Mucosa of rectum (tissue), 2 donors: Measurements from ENCODE around the gene RIN3.

Source experiments
- H3K27ac ChIP-seq, 2 donors: one replicate each; pipeline ENCODE4 v1.7.0; 2013; ENCODE audit warnings: inconsistent platforms in 2 of 2, low read depth in 2 of 2, low read length in 2 of 2
- H3K27me3 ChIP-seq, 2 donors: one replicate each; pipeline ENCODE4 v1.7.0; 2013; ENCODE audit warnings: low read length in 2 of 2; ENCODE audit not compliant: control insufficient read depth in 2 of 2, insufficient read depth in 2 of 2
- H3K36me3 ChIP-seq, 2 donors: one replicate each; pipeline ENCODE4 v1.7.0; 2013; ENCODE audit warnings: low read length in 2 of 2; ENCODE audit not compliant: control insufficient read depth in 2 of 2, insufficient read depth in 2 of 2
- H3K4me1 ChIP-seq, 2 donors: one replicate each; pipeline ENCODE4 v1.7.0; 2013; ENCODE audit warnings: low read length in 2 of 2, mild to moderate bottlenecking in 1 of 2; ENCODE audit not compliant: control insufficient read depth in 2 of 2, insufficient read depth in 2 of 2
- H3K4me3 ChIP-seq, 2 donors: one replicate each; pipeline ENCODE4 v1.7.0; 2013; ENCODE audit warnings: low read length in 2 of 2
- H3K9ac ChIP-seq, 2 donors: one replicate each; pipeline ENCODE4 v1.7.0; 2013; ENCODE audit warnings: low read length in 2 of 2, low read depth in 1 of 2, mild to moderate bottlenecking in 1 of 2
- H3K9me3 ChIP-seq, 2 donors: one replicate each; pipeline ENCODE4 v1.7.0; 2013; ENCODE audit warnings: low read length in 2 of 2; ENCODE audit not compliant: control insufficient read depth in 2 of 2
- donor health status: healthy.
- donor health status: Normal muscosa, but diverticular disease.

RIN3 gene

GRCh38 chr14:92507174-92507768 lies 6.3 kb upstream of the RIN3 start:
- Histone ChIP-seq H3K9me3 (no peaks in the 10 kb centered on the region), H3K4me1 (peaks cover 13 to 21% of the 10 kb centered on the region in 2 donors), H3K36me3 (no peaks in the 10 kb centered on the region), H3K9ac (peak overlapping the region in 1 of 2 donors; percentile 8), H3K4me3 (no peak overlapping the region), H3K27me3 (no peaks in the 10 kb centered on the region), H3K27ac (peak overlapping the region; percentile 60 to 65)

DNA sequence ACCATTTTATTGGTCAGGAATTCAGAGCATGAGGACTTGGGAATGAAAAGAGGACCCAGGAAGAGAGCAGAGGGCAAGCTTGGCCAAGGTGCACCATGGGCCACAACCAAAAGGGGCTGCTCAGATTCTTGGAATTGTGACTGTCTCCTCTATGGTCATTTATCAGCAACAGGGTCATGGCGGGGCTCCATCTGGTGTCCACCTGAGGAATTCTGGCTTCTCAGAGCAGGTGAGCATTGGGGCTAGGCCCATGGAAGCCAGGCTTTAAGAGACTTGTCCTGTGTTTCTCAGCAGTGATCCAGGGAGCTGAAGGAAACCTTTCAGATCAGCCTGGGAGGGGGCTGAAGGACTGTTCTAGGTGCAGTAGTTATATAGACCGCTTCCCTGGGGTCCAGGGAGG lies 2.6 kb upstream of the RIN3 start:
- Histone ChIP-seq H3K9me3 (no peaks in the 10 kb centered on the region), H3K4me3 (no peak overlapping the region), H3K36me3 (no peaks in the 10 kb centered on the region), H3K9ac (peak overlapping the region in 1 of 2 donors; percentile 23), H3K27me3 (no peaks in the 10 kb centered on the region), H3K27ac (peak overlapping the region in 1 of 2 donors; percentile 5), H3K4me1 (peaks cover 21 to 33% of the 10 kb centered on the region in 2 donors)

DNA sequence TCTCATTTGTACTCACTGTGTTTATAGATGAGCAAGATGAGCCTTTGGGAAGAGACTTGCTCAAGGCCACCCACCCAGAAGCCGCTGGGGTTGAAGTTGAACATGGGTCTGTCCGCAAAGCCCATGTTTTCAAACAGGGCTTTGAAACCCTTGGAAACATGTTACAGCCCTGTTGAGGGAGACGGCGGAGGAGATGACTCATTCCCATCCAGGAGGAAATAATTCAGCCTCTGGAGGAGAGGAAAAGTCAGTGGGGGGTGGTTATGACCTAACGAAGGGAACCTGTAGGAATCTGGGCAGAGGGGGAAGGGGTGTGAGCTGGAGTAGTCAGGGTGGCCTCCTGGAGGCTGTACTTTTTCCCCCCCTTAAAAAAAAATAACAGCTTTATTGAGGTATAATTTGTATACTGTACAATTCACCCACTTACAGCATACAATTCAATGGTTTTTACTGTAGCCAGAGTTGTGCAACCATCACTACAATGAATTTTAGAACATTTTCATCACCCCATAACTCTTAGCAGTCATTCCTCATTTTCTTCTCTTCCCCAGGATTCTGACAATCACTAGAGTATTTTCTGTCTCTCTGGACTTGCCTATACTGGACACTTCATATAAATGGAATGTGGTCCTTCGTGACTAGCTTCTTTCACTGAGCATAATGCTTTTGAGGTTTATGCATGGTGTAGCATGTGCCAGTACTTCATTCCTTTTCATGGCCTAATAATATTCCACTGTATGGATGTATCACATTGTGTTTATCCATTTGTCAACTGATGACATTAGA lies 1.9 kb upstream of the RIN3 start:
- H3K27ac ChIP-seq, result peak overlapping the region in 1 of 2 donors; percentile 5
- H3K27me3 ChIP-seq, result no peaks in the 10 kb centered on the region
- no peaks in the 10 kb centered on the region for H3K9me3 ChIP-seq
- H3K36me3 ChIP-seq, result no peaks in the 10 kb centered on the region
- no peak overlapping the region for H3K4me3 ChIP-seq
- peaks cover 17 to 31% of the 10 kb centered on the region in 2 donors for H3K4me1 ChIP-seq
- peak overlapping the region in 1 of 2 donors; percentile 23 for H3K9ac ChIP-seq

DNA sequence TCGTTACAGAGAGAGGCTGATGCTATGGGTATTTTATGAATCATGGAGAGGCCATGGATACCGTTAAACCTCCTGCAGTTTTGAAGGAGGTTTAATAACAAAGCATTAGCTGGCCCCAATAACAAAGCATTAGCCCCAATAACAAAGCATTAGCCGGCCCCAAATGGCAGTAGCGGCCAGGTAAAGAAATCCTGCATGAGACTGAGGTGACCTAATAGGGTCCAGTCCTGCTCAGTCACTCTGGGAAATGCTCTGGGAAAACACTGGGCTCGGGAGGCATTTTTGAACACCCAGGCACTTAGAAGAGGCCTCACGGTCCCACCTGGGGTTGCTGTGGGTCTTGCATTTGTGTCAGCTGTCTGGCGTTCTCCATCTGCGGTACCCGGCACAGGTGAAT lies 776 bp upstream of the RIN3 start:
- H3K36me3 ChIP-seq, result no peaks in the 10 kb centered on the region
- no peaks in the 10 kb centered on the region for H3K27me3 ChIP-seq
- H3K4me3 ChIP-seq, result peak overlapping the region; percentile 73 to 82
- H3K4me1 ChIP-seq, result peaks cover 8 to 21% of the 10 kb centered on the region in 2 donors
- no peaks in the 10 kb centered on the region for H3K9me3 ChIP-seq
- peak overlapping the region; percentile 49 to 83 for H3K27ac ChIP-seq
- H3K9ac ChIP-seq, result peak overlapping the region; percentile 58 to 71

DNA sequence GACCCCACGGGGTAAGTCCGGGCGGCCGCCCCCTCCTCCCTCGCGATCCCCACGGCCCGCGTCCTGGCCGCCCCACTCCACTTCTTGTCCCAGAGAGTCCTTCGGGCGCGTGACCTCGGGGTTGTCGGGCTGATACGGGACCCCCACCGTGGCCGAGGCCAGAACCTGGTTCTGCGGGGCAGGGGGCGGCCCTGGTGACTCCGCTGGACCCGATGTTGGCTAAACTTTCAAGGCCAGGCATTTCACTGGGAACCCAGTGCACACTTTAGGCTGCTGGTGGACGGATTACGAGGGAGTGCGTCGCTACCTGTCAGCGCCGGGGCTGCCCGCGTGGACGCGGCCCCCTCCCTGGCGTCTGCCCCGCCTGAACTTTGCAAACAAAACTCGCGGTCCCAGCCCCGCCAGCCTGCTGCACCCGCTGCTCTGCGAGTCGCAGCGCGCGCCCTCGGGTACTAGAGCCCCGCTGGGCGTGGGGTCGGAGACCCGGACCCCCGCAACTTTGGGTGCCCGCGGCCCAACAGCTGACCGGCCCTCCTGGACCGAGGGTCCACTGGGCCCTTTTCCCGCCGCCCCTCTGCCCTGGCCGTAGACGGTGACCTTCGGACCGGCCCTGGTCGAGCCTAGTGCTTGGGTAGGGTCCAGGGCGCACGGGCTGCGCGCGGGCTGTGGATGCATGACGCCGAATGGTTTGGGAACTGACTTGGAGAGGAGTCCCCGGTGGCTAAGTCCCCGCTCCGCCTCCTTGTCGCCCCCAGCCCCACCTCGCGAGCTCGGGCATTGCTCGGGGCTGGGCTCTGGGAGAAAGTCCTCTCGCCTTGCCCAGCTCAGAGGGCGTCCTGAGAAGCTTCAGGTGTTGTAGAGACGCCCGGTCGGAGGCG lies 624 bp downstream of the RIN3 start:
- H3K9me3 ChIP-seq, result no peaks in the 10 kb centered on the region
- H3K27me3 ChIP-seq, result no peaks in the 10 kb centered on the region
- H3K9ac ChIP-seq, result peak overlapping the region; percentile 71 to 84
- H3K4me1 ChIP-seq, result peaks cover 14 to 21% of the 10 kb centered on the region in 2 donors
- no peaks in the 10 kb centered on the region for H3K36me3 ChIP-seq
- H3K4me3 ChIP-seq, result peak overlapping the region; percentile 73 to 82
- H3K27ac ChIP-seq, result peak overlapping the region; percentile 49 to 83

GRCh38 chr14:92514844-92515514 lies 1.4 kb downstream of the RIN3 start:
- Histone ChIP-seq H3K27ac (peak overlapping the region; percentile 49 to 83), H3K9ac (peak overlapping the region; percentile 70 to 71), H3K9me3 (no peaks in the 10 kb centered on the region), H3K4me3 (peak overlapping the region; percentile 73 to 82), H3K36me3 (no peaks in the 10 kb centered on the region), H3K4me1 (peaks cover 14 to 21% of the 10 kb centered on the region in 2 donors), H3K27me3 (no peaks in the 10 kb centered on the region)

DNA sequence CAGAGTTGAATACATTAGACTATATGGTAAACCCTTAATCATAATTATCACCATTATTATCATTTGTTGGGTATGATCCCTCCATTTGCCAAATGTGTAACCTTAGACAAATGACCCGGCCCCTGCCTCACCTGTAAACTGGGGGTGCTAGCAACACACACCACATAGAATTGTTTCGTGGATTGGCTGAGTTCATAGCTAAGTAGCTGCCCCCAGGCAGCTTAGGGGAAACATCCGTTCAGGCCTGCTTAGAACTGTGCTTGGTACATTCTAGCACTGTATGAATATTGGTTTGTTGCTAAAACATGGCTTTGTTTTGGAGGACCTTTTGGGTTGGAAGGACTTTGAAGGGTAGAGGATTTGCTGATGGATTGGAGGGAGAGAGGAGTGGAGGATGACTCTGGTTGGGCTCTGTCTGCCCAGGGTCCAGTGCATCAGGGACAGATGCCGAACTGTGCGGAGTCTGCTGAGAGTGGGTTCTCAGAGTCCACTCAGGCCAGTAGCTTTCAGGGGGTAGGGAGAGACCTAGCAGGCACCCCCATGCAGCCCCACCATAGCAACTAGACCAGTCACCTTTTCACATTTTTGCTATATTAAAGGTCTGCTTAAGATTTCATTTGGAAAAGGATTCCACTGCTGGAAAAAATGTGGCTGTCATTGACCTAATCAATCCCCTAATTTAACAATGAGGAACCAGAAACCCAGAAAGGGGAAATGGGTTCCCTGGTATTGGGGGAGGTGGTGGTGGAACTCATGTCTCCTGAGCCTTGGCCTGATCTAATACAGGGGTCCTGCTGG lies 2.2 kb downstream of the RIN3 start:
- peaks cover 14 to 21% of the 10 kb centered on the region in 2 donors for H3K4me1 ChIP-seq
- no peaks in the 10 kb centered on the region for H3K27me3 ChIP-seq
- H3K9ac ChIP-seq, result no peak overlapping the region
- no peaks in the 10 kb centered on the region for H3K9me3 ChIP-seq
- H3K27ac ChIP-seq, result peak overlapping the region in 1 of 2 donors; percentile 43
- H3K36me3 ChIP-seq, result no peaks in the 10 kb centered on the region
- peak overlapping the region in 1 of 2 donors; percentile 82 for H3K4me3 ChIP-seq

GRCh38 chr14:92516344-92516965 lies 2.9 kb downstream of the RIN3 start:
- Histone ChIP-seq H3K27ac (peak overlapping the region in 1 of 2 donors; percentile 7), H3K27me3 (no peaks in the 10 kb centered on the region), H3K4me1 (peaks cover 14 to 16% of the 10 kb centered on the region in 2 donors), H3K9ac (no peak overlapping the region), H3K4me3 (no peak overlapping the region), H3K9me3 (no peaks in the 10 kb centered on the region), H3K36me3 (no peaks in the 10 kb centered on the region)
